Neural crest cell (in vitro differentiated cells): ENCODE data around the gene UTS2R. TPM values are rescaled to one million over a fixed set of nuclear protein-coding genes. Genes with fewer than 3 reads are reported as not detected.

Source experiments
- DNase-seq: peaks from one replicate; pipeline ENCODE4 v3.0.0; 2021; ENCODE audit warnings: low read depth, mixed read lengths, low spot score
- H3K27ac Mint-ChIP-seq: one replicate; pipeline ENCODE4 v1.8.0; 2021; ENCODE audit warnings: mild to moderate bottlenecking, mixed read lengths; ENCODE audit not compliant: unreplicated experiment
- H3K27me3 Mint-ChIP-seq: 2 replicates; pipeline ENCODE4 v1.8.0; 2021; ENCODE audit warnings: low read depth, mild to moderate bottlenecking, mixed read lengths
- H3K36me3 Mint-ChIP-seq: 2 replicates; pipeline ENCODE4 v1.8.0; 2021; ENCODE audit warnings: low read depth, mild to moderate bottlenecking, mixed read lengths
- H3K4me1 Mint-ChIP-seq: 2 replicates; pipeline ENCODE4 v1.8.0; 2021; ENCODE audit warnings: mixed read lengths
- H3K4me3 Mint-ChIP-seq: one replicate; pipeline ENCODE4 v1.8.0; 2021; ENCODE audit warnings: mild to moderate bottlenecking, mixed read lengths
- H3K9me3 Mint-ChIP-seq: 2 replicates; pipeline ENCODE4 v1.8.0; 2021; ENCODE audit warnings: mixed read lengths
- total RNA-seq: library from RNA; stranded (reverse); gene quantifications from 2 replicates; pipeline ENCODE4 v1.2.1, GENCODE V29; 2021
- TF ChIP-seq, protein P1 (sequence below): fragments of 200-600 bp; sonication (generic); conservative IDR thresholded peaks from 2 replicates; pipeline ENCODE4 v1.5.0; 2021; ENCODE audit warnings: antibody characterized with exemption, mild to moderate bottlenecking

The UTS2R gene
- total RNA-seq, 1 donor from 2014 or later, result not detected

GRCh38 chr17:82350182-82351030, 21.2 kb upstream of the UTS2R start:
- no peaks in the 10 kb centered on the region for H3K36me3 Mint-ChIP-seq
- no peak overlapping the region for H3K4me3 Mint-ChIP-seq
- TF ChIP-seq, protein P1, sequence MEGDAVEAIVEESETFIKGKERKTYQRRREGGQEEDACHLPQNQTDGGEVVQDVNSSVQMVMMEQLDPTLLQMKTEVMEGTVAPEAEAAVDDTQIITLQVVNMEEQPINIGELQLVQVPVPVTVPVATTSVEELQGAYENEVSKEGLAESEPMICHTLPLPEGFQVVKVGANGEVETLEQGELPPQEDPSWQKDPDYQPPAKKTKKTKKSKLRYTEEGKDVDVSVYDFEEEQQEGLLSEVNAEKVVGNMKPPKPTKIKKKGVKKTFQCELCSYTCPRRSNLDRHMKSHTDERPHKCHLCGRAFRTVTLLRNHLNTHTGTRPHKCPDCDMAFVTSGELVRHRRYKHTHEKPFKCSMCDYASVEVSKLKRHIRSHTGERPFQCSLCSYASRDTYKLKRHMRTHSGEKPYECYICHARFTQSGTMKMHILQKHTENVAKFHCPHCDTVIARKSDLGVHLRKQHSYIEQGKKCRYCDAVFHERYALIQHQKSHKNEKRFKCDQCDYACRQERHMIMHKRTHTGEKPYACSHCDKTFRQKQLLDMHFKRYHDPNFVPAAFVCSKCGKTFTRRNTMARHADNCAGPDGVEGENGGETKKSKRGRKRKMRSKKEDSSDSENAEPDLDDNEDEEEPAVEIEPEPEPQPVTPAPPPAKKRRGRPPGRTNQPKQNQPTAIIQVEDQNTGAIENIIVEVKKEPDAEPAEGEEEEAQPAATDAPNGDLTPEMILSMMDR, result no peak
- no peaks in the 10 kb centered on the region for H3K4me1 Mint-ChIP-seq
- no peak for DNase-seq
- H3K27me3 Mint-ChIP-seq, result peaks cover 8% of the 10 kb centered on the region
- H3K9me3 Mint-ChIP-seq, result no peaks in the 10 kb centered on the region
- no peak overlapping the region for H3K27ac Mint-ChIP-seq

DNA sequence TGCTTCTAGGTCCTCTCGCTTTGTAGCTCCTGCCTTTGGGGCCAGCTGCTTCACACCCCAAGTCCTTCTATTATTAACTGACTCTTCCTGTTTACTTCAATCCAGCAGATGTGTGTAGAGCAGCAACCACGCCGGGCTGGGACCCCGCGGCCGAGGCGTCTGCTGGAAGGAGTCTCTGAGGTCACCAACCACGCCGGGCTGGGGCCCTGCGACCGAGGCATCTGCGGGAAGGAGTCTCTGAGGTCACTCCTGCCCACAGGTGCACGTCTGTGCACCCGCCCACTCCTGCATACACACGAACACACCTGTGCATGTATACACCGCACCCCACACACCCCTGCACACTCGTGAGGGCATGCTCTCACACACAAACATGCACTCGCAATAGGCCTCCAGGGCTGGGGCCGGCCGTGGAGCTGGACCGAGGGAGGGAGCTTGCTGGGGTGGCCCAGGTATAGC, 20.3 kb upstream of the UTS2R start:
- Mint-ChIP-seq H3K27me3 (peaks cover 8% of the 10 kb centered on the region), H3K4me3 (no peak overlapping the region), H3K4me1 (no peaks in the 10 kb centered on the region), H3K36me3 (no peaks in the 10 kb centered on the region), H3K9me3 (no peaks in the 10 kb centered on the region), H3K27ac (no peak overlapping the region)
- TF ChIP-seq, protein P1, result no peak
- DNase-seq, result no peak

- Mint-ChIP-seq H3K4me3 (no peak overlapping the region), H3K9me3 (no peaks in the 10 kb centered on the region), H3K36me3 (no peaks in the 10 kb centered on the region), H3K4me1 (no peaks in the 10 kb centered on the region), H3K27me3 (peaks cover 5% of the 10 kb centered on the region), H3K27ac (no peak overlapping the region)
- TF ChIP-seq, protein P1, result peak; percentile 98
- peak; percentile 90 for DNase-seq
Measured at GRCh38 chr17:82351713-82352488, 19.7 kb upstream of the UTS2R start.

GRCh38 chr17:82353484-82353883, 18.1 kb upstream of the UTS2R start:
- Mint-ChIP-seq H3K27me3 (peaks cover 5% of the 10 kb centered on the region), H3K4me1 (peaks cover 3% of the 10 kb centered on the region), H3K9me3 (no peaks in the 10 kb centered on the region)

GRCh38 chr17:82354804-82355308, 16.7 kb upstream of the UTS2R start:
- Mint-ChIP-seq H3K27ac (no peak overlapping the region), H3K36me3 (no peaks in the 10 kb centered on the region), H3K27me3 (no peaks in the 10 kb centered on the region)

More at GRCh38 chr17:82353484-82353883, 18.1 kb upstream of the UTS2R start:
- TF ChIP-seq, protein P1, result no peak
- Mint-ChIP-seq H3K36me3 (no peaks in the 10 kb centered on the region), H3K4me3 (no peak overlapping the region), H3K27ac (no peak overlapping the region)
- DNase-seq, result no peak

More at GRCh38 chr17:82354804-82355308, 16.7 kb upstream of the UTS2R start:
- no peaks in the 10 kb centered on the region for H3K9me3 Mint-ChIP-seq
- H3K4me1 Mint-ChIP-seq, result peaks cover 8% of the 10 kb centered on the region
- TF ChIP-seq, protein P1, result no peak
- no peak overlapping the region for H3K4me3 Mint-ChIP-seq
- DNase-seq, result no peak
